K562 (cell line): ENCODE data around the gene BNIP3.

ENCODE experiments used
- CTCF ChIP-seq, 3 experiments: IDR thresholded peaks in 2 of 3; conservative IDR thresholded peaks in 1 of 3; 2 replicates each; pipeline ENCODE4 v1.5.1; 2011 to 2012; ENCODE audit warnings: low read length in 3 of 3, mild to moderate bottlenecking in 3 of 3, control low read depth in 2 of 3, improper control_type of control experiment in 1 of 3, inconsistent platforms in 1 of 3, low read depth in 1 of 3, mixed read lengths in 1 of 3, moderate library complexity in 1 of 3; ENCODE audit not compliant: insufficient read depth in 2 of 3
- FOXJ2 ChIP-seq: fragments of 200-800 bp; sonication (Bioruptor generic); IDR thresholded peaks from 2 replicates; pipeline ENCODE4 v1.6.1; 2016; ENCODE audit warnings: missing genetic modification characterization, missing compliant biosample characterization
- RAD21 ChIP-seq, 2 experiments: fragments of 250-450 bp in 1 of 2; fragments of 450-650 bp in 1 of 2; sonication (Bioruptor Pico) in 1 of 2; formaldehyde crosslinking in 1 of 2; IDR thresholded peaks in 1 of 2; conservative IDR thresholded peaks in 1 of 2; 2 replicates each; pipeline versions ENCODE4 v1.4.0 to v1.8.0; 2020 to 2022; ENCODE audit warnings: mild to moderate bottlenecking in 2 of 2, moderate library complexity in 1 of 2
- TCF7 ChIP-seq: sonication (generic); IDR thresholded peaks from 2 replicates; pipeline ENCODE4 v1.6.1; 2016; ENCODE audit warnings: antibody characterized with exemption, borderline replicate concordance
- ZBTB49 ChIP-seq: sonication (generic); formaldehyde crosslinking; IDR thresholded peaks from 2 replicates; pipeline ENCODE4 v1.8.0; 2022; ENCODE audit warnings: missing genetic modification reagents, mild to moderate bottlenecking, borderline replicate concordance
- ZNF174 ChIP-seq: fragments of 250-450 bp; sonication (Bioruptor Pico); IDR thresholded peaks from 2 replicates; pipeline ENCODE4 v1.4.0; 2020; ENCODE audit warnings: mild to moderate bottlenecking
- ZNF184 ChIP-seq: sonication (generic); formaldehyde crosslinking; IDR thresholded peaks from 2 replicates; pipeline ENCODE4 v1.5.0; 2020; ENCODE audit warnings: missing genetic modification reagents
- TF ChIP-seq, protein P1 (sequence below): fragments of 200-800 bp; sonication (Bioruptor generic); IDR thresholded peaks from 2 replicates; pipeline ENCODE4 v1.6.1; 2017; ENCODE audit warnings: missing genetic modification characterization, missing compliant biosample characterization

- no peak for TF ChIP-seq TCF7
- TF ChIP-seq ZNF184, result no peak
- no peak for TF ChIP-seq ZBTB49 (CRISPR knock-in tag)
- TF ChIP-seq, protein P1, sequence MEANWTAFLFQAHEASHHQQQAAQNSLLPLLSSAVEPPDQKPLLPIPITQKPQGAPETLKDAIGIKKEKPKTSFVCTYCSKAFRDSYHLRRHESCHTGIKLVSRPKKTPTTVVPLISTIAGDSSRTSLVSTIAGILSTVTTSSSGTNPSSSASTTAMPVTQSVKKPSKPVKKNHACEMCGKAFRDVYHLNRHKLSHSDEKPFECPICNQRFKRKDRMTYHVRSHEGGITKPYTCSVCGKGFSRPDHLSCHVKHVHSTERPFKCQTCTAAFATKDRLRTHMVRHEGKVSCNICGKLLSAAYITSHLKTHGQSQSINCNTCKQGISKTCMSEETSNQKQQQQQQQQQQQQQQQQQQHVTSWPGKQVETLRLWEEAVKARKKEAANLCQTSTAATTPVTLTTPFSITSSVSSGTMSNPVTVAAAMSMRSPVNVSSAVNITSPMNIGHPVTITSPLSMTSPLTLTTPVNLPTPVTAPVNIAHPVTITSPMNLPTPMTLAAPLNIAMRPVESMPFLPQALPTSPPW (CRISPR knock-in tag), result no peak
- no peak for TF ChIP-seq ZNF174 (CRISPR knock-in tag)
- TF ChIP-seq CTCF (IDR thresholded peaks at IDR 0.05 in 2 of 3, conservative IDR thresholded peaks at IDR 0.05 in 1 of 3; ENCODE audit: insufficient read depth in 2 of 3, low read depth in 1 of 3, low read length in 3 of 3), result no peak
- no peak for TF ChIP-seq FOXJ2 (tag)
- no peak for TF ChIP-seq RAD21 (CRISPR knock-in tag; conservative IDR thresholded peaks at IDR 0.05 in 1 of 2, IDR thresholded peaks at IDR 0.05 in 1 of 2)
Measured at GRCh38 chr10:131933016-131933695, 48.6 kb downstream of the BNIP3 start.
